GM18502 (cell line): Measurements from ENCODE around the gene IKBKE.

Experiments used
- ATAC-seq: cut with Tn5 transposase; IDR thresholded peaks from one replicate; pipeline ENCODE4 v1.9.1; 2021; ENCODE audit warnings: mild to moderate bottlenecking; ENCODE audit not compliant: unreplicated experiment, poor library complexity

Gene IKBKE

DNA sequence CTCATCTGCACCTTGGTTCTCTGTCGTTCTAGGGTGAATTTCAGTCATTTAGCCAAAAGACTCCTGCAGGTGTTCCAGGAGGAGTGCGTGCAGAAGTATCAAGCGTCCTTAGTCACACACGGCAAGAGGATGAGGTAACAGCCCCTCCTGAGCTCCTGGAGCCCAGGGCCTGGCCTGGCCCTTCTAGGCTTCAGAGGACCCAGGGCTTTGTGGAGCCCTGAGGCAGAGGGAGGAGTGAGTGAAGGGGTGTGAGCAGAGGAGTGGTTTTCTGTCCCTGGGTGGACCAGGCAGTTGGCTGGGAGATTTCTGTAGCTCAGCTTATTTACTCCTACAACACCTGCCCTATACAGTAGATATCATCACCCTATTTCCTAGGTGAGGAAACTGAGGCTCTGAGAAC lies 21.3 kb downstream of the IKBKE start:
- no peak for ATAC-seq

DNA sequence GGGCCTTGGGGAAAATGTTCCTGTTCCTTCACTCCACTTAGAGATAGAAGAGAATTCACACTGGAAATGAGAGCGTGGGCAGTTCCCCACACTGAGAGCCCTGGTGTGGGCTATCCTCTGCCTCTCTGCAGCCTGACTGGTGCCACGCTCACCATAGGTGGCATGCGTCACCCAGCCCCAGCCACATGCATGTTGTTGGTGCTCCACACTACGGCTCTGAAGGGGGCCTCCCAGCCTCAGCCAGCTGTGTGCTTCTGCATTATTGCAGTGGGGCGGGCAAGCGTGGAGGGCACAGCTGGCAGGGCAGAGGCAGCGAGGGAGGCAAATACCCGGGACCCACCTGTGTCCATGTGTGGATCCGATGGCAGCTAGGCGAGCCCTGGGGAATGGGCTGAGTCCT lies 22.3 kb downstream of the IKBKE start:
- no peak for ATAC-seq

DNA sequence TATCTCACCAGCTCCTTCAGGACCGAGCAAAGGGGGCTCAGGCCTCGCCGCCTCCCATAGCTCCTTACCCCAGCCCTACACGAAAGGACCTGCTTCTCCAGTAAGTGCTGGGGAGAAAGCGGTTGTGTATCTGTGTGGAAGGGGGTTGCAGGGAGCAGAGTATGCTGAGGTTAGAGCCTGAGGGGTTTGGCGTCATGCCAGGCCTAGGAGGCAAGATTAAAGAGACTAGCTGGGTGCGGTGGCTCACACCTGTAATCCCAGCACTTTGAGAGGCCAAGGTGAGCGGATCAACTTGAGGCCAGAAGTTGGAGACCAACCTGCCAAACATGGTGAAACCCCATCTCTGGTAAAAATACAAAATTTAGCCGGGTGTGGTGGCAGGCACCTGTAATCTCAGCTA lies 23.0 kb downstream of the IKBKE start:
- ATAC-seq: no peak

DNA sequence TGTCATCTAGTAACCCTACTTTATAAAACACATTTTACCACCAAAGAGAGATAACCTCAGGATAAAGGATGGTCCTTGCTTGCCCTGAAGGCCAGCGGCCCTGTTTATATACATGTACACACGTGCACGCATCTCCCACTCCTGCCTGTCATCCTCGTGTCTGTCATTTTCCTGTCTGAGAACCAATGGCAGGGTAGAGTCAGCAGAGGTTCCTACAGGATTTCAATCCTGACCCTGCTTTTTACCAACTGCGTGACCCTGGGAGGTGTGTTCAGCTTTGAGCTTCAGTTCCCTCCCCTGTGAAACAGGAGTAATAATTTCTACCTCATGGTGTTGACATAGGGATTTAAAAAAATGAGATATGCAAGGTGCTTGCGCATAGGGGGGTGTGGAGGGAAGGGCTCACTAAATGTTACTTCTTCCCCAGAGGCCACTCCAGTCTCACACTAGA lies 24.8 kb downstream of the IKBKE start:
- ATAC-seq: no peak

DNA sequence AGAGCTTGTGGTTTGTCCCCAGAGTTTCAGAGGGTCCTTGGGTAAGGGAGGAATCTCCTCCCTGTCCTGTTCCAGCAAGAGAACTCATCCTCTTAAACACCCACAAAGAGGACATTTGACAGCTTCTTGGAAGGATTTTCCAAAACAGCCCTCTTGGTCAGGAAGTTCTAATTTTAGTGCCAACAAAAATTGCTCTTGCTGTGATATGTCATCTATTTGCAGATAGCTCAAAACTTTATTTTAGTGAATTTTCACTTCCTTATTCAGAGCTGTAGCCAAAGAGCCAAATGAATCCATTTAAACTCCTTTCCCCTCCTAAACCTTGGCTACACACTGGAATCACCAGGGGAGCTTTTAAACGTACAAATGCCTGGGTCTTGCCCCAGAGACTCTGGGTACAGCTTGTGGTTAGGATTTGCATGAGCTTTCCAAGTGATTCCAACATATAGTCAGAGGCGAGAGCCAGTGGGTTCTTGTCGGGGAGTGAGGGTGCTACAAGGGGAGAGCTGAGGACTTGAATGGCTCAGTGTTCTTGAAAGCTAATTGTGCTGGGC lies 25.3 kb downstream of the IKBKE start:
- peak; percentile 25 for ATAC-seq

DNA sequence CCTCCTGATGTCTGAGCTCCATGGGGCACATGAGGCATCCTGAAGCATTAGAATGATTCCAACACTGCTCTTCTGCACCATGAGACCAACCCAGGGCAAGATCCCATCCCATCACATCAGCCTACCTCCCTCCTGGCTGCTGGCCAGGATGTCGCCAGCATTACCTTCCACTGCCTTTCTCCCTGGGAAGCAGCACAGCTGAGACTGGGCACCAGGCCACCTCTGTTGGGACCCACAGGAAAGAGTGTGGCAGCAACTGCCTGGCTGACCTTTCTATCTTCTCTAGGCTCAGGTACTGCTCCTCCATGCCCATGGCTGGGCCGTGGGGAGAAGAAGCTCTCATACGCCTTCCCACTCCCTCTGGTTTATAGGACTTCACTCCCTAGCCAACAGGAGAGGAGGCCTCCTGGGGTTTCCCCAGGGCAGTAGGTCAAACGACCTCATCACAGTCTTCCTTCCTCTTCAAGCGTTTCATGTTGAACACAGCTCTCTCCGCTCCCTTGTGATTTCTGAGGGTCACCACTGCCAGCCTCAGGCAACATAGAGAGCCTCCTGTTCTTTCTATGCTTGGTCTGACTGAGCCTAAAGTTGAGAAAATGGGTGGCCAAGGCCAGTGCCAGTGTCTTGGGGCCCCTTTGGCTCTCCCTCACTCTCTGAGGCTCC lies 26.0 kb downstream of the IKBKE start:
- peak; percentile 71 for ATAC-seq

DNA sequence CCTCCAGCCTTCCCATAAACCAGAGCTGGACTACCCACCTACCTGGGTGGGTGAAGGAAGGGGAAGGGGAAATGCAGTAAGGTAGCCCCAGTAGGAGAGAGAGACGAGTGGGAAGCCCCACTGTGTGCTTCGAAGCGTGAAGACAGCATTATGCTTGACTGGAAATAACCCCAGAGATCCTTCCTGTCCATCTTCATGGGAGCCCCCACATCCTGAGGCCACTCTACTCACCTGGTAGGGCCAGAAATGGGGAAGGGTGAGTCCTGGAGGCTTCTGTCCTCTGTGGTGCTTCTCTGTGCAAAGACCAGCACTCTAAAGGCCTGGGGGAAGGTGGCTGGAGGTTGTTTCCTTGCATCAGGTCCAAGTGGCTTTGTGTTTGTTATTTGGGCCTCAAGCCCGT lies 27.1 kb downstream of the IKBKE start:
- ATAC-seq: peak; percentile 37

DNA sequence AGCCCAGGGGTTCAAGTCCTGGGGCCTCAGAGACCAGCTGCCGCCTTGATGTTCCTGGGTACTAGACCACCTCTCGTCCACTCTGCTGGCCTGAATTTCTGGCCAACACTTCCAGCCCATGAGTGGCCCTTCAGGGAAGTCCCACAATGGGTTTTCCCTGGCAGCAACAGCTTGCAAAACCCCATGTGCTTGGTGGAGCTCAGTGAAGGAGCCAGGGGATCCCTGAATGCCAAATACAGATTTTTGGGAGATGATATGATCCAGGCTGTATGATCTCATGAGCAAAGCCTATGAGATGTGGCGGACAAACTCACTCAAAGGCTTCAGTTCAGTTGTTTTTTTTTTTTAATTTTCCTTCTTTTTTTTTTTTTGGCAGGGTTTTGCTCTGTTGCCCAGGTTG lies 27.5 kb downstream of the IKBKE start:
- no peak for ATAC-seq

DNA sequence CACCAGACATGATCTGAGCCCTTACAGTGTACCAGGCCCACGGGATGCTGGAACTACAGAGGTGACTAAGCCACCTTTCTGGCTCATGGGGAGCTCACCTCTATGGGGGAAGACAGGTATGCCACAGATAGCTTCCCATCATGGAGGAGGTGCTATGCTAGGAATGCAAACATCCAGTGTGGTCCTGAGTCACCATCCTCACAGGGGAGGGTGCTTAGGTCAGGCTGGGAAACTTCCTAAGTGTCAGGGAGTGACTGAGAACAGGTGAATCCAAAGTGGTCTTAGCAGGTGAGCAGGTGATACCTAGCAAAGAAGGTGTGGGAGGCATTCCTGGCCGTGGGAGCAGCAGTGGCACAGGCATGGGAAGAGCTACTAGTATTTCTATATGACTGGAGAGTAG lies 28.4 kb downstream of the IKBKE start:
- no peak for ATAC-seq

DNA sequence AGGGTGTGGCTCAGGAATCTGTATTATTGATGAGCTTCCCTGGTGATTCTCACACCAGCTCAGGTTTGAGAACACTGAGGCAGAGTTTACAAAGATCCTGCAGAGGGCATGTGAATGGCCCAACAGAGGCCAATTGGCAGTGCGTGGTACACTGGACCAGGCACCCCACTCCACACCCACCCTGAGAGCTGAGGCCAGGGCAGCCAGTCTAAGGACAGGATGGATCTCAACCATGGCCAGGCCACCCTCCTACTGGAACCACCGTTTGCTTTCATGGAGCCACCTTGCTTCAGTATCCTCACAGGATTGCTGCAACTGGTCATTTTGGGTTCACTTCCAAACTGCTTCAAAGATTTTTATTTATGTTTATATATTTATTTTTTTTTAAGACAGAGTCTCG lies 29.8 kb downstream of the IKBKE start:
- ATAC-seq: no peak

DNA sequence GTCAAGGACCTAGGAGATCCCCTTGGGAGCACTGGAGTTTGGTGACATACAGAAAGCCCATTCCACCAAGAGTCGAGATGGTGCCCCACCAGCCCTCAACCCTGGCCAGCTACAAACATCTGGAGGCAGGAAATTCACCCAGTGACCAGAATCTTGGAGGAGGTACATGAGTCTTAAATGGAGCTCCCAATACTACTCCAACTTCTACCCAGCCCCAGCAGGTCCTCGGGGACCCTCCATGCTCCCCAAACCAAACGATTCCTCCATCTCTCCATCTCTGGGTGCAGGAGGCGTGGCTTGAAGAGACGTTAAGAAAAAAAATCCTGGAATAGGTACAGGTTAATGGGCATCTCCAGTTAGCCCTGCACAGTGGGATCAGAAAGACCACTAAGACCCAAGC lies 31.6 kb downstream of the IKBKE start:
- ATAC-seq: no peak

DNA sequence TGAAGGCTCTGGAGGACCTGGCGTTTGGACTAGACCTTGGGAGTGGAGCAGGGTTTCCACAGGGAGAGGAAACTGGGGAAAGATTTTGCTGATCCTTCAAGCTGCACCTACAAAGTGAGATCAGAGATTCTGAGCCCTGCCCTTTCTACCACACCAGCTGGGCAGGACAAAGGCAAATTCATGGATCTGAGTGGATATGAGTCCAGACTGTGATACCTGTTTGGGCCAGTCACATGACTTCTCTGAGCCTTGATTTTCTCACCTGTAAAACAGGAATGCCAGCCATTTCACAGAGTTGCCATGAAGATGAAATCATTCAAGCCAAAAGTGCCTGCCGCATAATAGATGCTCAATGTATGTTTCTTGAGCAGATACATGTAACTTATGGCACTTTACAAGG lies 32.1 kb downstream of the IKBKE start:
- ATAC-seq: no peak

DNA sequence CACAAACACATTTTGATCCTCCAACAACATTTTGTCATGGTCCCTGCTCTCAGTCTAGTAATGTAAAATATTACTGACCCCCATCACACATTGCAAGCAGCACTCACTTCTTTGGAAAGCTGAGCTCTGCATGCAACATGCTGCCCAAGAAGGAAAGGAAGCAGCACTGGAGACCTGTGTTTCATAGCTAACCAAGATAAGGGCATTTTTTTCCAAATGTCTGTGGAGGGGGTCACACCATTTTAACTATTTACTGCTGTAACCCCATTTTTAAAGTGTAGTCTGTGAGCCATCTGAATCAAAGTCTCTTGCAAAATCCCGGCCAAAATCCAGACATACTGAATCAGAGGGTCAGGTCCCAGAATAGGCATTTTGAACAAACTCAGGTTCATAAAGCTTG lies 32.5 kb downstream of the IKBKE start:
- no peak for ATAC-seq

DNA sequence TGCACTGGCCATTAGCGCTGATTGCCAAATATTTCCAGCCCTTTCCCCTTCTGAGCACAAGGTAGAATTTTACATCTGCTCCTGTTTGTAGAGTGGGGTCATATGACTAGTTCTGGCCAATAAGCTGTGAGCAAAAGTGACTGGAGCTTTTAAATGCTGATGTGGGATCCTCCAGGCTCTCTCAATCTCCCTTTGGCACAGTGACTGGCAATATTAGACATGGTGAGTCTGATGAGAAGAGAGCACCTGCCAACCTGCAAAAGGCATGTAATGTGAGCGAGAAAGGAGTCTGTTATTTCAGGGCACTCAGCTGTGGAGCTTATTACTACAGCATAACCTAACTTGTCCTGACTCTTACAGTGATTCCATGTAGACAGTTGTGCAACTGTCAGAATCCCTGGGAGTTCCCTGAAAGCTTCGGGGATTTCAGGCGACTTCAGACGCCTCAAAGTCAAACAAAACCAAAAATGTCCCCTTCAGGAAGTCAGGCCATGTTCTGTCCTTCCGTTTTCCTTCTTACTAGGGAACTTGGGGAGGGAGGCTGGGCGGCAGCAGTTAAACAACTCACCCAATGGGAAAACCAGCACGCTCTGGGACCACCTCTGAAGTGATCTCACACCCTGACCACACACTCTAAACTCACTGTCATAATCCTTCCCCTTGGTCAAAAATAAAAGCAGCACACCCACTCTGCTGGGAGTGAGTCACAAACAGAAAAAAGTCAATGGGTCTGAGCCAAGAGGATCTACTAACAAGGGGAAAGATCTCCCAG lies 33.5 kb downstream of the IKBKE start:
- peak; percentile 67 for ATAC-seq

DNA sequence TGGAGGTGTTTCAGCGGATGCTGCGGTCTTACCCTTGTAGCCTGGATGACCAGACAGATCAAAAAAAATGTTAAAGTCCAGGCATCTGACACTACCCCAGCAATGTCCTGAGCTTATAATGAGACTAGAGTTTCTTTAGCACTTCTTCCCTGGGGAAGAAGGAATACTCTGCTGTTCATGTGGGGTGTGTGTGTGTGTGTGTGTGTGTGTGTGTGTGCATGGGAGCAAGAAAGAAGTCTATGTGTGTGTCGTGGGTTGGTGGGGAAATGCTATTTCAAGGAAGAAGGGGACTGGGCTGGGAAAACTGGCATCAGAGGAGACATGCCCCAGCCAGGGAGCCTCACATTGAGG lies 34.1 kb downstream of the IKBKE start:
- no peak for ATAC-seq

DNA sequence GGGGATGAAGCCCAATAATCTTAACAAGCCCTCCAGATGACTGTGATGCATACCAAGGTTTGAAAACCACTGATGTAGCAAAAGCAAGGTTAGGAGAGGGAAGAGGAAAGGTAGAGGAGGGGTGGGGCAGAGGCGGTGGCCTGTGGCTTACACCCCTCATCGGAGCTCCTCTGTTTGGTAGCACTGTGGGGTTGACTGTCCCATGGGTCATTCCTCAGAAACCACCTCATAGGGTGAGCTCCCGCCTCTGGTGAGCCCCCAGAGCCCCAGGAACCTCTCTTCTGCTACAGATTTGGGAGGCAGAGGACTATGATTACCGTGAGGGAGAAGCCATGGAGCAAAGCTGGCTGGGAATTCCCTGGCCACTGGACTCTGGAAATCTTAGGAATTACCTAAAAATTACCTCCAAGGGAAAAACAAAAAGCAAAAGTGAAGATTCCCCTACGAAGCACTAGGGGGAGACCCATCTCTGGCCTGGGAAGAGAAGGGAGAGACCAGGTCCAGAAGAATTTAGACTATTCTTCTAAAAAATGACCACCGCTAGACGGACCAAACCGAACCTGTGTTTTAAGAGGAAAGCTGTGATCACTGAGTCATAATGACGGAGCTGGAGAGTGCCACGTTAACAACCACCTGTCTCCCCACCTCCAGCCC lies 35.6 kb downstream of the IKBKE start:
- ATAC-seq: no peak

DNA sequence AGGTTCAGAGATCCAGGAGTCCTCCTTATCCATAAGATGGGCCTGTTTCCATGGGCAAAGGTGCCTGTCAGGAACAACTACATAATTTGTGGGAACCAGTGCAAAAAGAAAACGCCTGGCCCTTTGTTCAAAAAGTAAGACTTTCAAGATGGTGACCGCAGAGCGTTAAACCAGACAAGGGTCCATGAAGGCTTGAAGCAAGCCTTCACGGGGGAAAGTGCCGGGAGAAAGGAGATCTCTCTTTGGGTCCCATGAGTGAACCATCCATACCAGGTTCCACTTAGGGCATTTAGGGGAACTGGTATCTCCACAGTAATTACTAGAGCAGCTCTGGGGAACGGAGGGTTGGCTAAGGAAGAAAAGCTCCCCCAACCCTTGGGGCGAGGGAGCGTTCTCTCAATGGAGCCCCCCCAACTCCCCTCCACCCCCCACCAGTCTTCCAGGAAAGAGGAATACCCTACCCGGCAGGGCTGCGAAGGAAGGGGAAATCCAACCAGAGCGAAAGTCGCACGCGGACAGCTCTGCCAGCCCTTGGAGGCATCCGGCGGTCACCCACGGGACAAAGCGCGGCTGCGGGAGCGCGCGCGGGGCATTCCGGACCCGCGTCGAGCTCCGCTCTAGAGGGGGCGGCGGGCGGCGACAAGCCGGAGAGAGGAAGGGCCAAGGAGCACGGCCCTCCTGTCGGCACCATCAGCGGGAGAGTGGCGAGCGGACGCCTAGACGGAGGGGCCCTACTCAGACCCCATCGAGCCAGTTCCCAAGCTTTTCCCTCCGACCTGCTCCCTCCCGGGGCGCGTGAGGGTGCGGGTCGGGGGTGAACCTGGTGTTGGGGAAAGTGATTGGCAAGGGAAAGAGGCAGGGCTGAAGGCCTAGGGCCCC lies 36.4 kb downstream of the IKBKE start:
- ATAC-seq: peak; percentile 17

DNA sequence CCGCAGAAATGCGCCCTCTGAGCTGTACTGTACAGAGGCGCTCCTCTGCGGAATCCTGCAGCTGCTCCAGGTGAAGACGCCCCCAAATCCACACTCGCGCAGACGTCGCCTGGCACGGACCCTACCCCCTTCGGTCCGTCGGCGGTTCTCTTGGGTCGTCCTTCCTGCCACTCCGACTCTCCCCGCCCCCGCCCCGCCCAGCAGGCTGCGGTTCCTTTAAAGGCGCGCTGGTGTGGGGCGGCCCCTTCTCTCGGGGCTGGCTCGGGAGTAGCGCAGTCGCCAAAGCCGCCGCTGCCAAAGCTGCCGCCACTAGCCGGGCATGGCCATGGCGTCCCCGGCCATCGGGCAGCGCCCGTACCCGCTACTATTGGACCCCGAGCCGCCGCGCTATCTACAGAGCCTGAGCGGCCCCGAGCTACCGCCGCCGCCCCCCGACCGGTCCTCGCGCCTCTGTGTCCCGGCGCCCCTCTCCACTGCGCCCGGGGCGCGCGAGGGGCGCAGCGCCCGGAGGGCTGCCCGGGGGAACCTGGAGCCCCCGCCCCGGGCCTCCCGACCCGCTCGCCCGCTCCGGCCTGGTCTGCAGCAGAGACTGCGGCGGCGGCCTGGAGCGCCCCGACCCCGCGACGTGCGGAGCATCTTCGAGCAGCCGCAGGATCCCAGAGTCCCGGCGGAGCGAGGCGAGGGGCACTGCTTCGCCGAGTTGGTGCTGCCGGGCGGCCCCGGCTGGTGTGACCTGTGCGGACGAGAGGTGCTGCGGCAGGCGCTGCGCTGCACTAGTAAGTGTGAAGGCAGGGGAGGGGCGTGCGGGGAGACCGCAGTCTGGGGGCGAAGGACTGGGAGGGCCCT lies 37.2 kb downstream of the IKBKE start, which contains the start of gene RASSF5:
TSS of gene RASSF5 (plus strand) at position 248 of the 846 bp plus-strand sequence. CDS start at position 320, 72 bp downstream.
- ATAC-seq: peak; percentile 65

DNA sequence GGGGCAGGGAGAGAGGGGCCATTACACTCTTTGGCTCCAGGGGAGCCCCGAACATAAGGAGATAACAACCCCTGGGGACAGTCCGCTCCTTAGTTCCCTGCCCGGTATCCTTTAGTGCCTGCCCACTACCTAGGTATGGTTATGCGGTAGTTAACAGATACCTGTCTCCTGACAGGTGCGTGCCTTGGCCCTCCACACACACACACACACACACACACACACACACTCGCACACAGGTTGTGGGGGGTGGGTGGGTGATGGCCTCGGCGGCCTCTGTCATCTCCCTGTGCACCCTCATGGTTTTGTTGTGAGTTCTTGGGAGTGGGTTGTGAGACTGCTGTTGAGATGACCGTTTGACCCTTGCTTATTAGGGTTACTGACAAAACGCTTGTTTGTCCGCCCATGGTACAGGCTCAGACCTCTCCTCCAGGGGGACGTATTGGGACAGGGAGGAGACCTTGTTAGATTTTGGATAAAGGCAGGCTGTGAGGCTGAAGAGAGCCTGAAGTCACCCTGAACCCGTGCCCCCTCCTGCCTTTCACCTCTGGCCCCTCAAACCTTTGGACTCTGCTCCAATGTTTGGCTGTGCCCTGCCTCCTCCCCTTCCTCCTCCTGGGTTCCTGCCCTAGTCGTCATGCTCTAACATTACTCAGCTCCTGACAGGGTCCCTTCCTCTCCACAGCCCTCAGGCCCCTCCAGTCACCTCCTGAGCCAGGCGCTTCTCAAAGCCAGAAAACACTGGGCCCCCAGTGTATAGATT lies 38.0 kb downstream of the IKBKE start:
- ATAC-seq: no peak
